Tibial nerve (tissue), 4 donors: Measurements from ENCODE around the gene GLRX5. TPM values are rescaled to one million over a fixed set of nuclear protein-coding genes. Genes with fewer than 3 reads are reported as not detected.

Source experiments
- DNase-seq, 2 donors: peaks; one replicate each; pipeline ENCODE4 v3.0.0-alpha.2; 2019; ENCODE audit warnings: low spot score in 2 of 2
- H3K27ac ChIP-seq, 4 donors: fragments of 200-600 bp; sonication (generic) in 3 of 4; one replicate each; pipeline ENCODE4 v1.5.1; 2017 to 2019; ENCODE audit warnings: mild to moderate bottlenecking in 1 of 4
- H3K27me3 ChIP-seq, 2 donors: fragments of 200-600 bp; sonication (generic) in 1 of 2; one replicate each; pipeline versions ENCODE4 v1.5.1 to v1.6.0; 2017 to 2019
- H3K36me3 ChIP-seq, 3 donors: fragments of 200-600 bp; sonication (generic); one replicate each; pipeline ENCODE4 v1.5.1; 2018 to 2019
- H3K4me1 ChIP-seq, 4 donors: fragments of 200-600 bp; sonication (generic) in 3 of 4; one replicate each; pipeline ENCODE4 v1.5.1; 2017 to 2019
- H3K4me3 ChIP-seq, 4 donors: fragments of 200-600 bp; sonication (generic) in 3 of 4; one replicate each; pipeline ENCODE4 v1.5.1; 2017 to 2019; ENCODE audit warnings: mild to moderate bottlenecking in 1 of 4, moderate library complexity in 1 of 4
- H3K9me3 ChIP-seq, 4 donors: fragments of 200-600 bp; sonication (generic) in 3 of 4; one replicate each; pipeline ENCODE4 v1.5.1; 2017 to 2019
- EP300 ChIP-seq, 2 donors: sonication (generic); formaldehyde crosslinking; IDR thresholded peaks; one replicate each; pipeline ENCODE4 v1.6.1; 2017; ENCODE audit warnings: antibody characterized with exemption in 2 of 2, mild to moderate bottlenecking in 1 of 2
- POLR2A ChIP-seq, 2 donors: fragments of 450-650 bp; IDR thresholded peaks; one replicate each; pipeline ENCODE4 v1.6.1; 2017; ENCODE audit warnings: antibody characterized with exemption in 2 of 2, mild to moderate bottlenecking in 2 of 2, moderate library complexity in 2 of 2
- WGBS, 2 donors: methylation state at CpG; one replicate each; pipeline ENCODE4 v1.1.5; 2018; 5-methylcytosine and 5-hydroxymethylcytosine counted together
- total RNA-seq, 4 donors: library from RNA; depleted of rRNA; stranded (reverse); fragments of >200 nt; gene quantifications; one replicate each; pipeline ENCODE4 v1.1.0, GENCODE V29; 2016
- TF ChIP-seq, protein P1 (sequence below), 5 experiments: fragments of 200-600 bp in 3 of 5; fragments of 450-650 bp in 2 of 5; sonication (generic) in 3 of 5; IDR thresholded peaks; one replicate each; pipeline ENCODE4 v1.5.1; 2016 to 2019; ENCODE audit warnings: antibody characterized with exemption in 5 of 5, mild to moderate bottlenecking in 3 of 5, moderate library complexity in 2 of 5

The GLRX5 gene
- total RNA-seq, 4 donors from 2014 or later = 26.4 to 44.7 (median 34.6) TPM

DNA sequence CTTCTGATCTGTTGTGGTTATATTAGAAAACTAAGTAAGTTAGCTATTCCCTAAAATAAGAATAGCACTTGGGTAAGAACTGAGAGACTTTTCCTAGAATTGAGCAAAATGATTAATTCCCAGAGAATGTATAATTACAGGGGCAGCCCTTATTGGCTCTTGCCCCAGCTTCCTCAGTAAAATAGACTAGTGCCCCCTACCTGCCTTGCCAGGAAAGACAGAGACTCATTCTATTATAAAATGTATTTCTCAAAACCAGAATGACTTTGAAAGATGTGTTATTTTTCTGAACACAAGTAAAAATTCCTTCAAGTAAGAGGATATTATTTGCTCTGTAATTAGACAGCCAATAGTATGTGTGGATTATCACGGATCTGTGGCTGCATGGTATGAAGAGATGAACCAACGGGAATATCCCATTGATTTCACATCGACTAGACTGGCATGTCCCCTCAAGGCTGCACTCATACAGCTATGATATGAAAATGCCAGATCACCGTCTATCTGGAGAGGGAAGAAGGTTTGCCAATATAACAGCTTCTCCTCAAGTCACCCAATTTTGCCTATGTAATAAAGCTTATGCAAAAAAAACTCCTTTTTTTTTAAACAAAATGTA, 7.4 kb upstream of the GLRX5 start:
- no peaks in the 10 kb centered on the region for H3K27me3 ChIP-seq
- no peaks in the 10 kb centered on the region for H3K9me3 ChIP-seq
- no peak overlapping the region for H3K4me3 ChIP-seq
- TF ChIP-seq POLR2A (IDR thresholded peaks at IDR 0.05) = no peak
- TF ChIP-seq, protein P1, sequence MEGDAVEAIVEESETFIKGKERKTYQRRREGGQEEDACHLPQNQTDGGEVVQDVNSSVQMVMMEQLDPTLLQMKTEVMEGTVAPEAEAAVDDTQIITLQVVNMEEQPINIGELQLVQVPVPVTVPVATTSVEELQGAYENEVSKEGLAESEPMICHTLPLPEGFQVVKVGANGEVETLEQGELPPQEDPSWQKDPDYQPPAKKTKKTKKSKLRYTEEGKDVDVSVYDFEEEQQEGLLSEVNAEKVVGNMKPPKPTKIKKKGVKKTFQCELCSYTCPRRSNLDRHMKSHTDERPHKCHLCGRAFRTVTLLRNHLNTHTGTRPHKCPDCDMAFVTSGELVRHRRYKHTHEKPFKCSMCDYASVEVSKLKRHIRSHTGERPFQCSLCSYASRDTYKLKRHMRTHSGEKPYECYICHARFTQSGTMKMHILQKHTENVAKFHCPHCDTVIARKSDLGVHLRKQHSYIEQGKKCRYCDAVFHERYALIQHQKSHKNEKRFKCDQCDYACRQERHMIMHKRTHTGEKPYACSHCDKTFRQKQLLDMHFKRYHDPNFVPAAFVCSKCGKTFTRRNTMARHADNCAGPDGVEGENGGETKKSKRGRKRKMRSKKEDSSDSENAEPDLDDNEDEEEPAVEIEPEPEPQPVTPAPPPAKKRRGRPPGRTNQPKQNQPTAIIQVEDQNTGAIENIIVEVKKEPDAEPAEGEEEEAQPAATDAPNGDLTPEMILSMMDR (IDR thresholded peaks at IDR 0.05) = peak; percentile 76 to 91 (median 89)
- TF ChIP-seq EP300 (IDR thresholded peaks at IDR 0.05) = peak; percentile 18 to 71
- peaks cover 0 to 85% (median 36%) of the 10 kb centered on the region in 4 donors for H3K4me1 ChIP-seq
- H3K36me3 ChIP-seq = peaks cover 0 to 11% (median 0%) of the 10 kb centered on the region in 3 donors
- 49 to 50% methylated on average over 4 of the region's 4 CpGs for WGBS, 2 donors
- DNase-seq = peak; percentile 72 to 91
- peak overlapping the region; percentile 61 to 92 (median 80) for H3K27ac ChIP-seq

DNA sequence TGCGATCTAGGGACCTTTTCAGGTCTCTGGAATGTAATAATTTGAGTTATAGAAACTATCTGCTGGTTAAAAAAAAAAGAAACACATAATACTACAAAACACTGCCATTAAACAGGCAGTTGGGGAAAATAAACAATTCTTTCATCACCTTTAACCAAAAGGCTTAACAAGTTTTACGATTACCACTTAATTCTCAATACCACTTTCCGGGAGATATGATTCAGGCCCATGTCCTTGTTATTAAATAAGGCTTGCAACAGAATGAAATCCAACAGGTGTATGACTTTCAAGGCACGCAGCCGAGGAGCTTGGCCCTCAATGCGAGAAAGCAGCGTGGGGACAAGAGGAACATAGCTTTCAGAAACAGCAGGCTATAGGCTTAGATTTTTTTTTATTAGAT, 5.6 kb upstream of the GLRX5 start:
- Histone ChIP-seq H3K27me3 (no peaks in the 10 kb centered on the region), H3K4me1 (peaks cover 0 to 85% (median 39%) of the 10 kb centered on the region in 4 donors), H3K4me3 (no peak overlapping the region), H3K27ac (peak overlapping the region in 1 of 4 donors; percentile 8), H3K9me3 (no peaks in the 10 kb centered on the region), H3K36me3 (peaks cover 0 to 11% (median 0%) of the 10 kb centered on the region in 3 donors)
- TF ChIP-seq EP300 (IDR thresholded peaks at IDR 0.05) (no peak), POLR2A (IDR thresholded peaks at IDR 0.05) (no peak)
- TF ChIP-seq, protein P1 (IDR thresholded peaks at IDR 0.05) = no peak
- 90 to 93% methylated on average over 7 of the region's 7 CpGs for WGBS, 2 donors
- no peak for DNase-seq

DNA sequence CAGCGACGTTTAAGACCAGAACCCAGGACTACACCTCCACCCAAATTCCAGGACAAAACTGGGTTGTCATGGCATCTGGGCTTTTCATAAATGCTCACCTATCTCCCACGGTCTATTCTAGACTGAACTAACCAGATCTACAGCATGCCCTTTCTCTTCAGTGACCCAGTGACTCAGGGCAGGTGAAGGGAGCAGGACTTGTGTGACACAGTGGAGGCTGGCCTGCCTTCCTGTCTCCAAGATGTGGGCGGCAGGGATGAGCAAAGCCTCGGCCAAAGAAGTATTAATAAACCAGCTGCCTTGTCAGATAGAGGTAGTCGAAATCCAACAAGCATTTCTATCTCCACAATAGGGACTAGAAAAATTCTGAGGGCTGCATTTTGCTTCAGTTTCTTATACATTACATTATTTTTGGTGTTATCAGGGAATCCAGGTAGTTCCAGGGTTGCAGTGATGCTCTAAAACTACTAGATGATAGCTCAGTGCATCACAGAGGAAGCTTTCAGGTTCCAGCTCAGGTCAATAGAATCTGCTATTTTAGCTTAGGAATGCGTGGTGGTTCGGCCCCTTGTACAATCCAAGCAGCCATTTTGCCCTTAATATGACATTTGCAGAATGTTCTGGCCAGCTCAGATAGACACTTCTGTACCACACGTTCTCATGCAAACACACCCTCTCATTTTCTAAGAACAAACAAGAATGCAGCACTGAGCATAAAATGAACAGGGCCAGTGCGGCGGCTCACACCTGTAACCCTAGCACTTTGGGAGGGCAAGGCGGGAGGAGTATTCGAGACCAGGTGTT, 4.2 kb upstream of the GLRX5 start:
- DNase-seq = no peak
- Histone ChIP-seq H3K9me3 (no peaks in the 10 kb centered on the region), H3K4me1 (peaks cover 0 to 75% (median 39%) of the 10 kb centered on the region in 4 donors), H3K27me3 (no peaks in the 10 kb centered on the region), H3K36me3 (peaks cover 0 to 11% (median 0%) of the 10 kb centered on the region in 3 donors), H3K27ac (peak overlapping the region in 2 of 4 donors; percentile 22 to 37), H3K4me3 (no peak overlapping the region)
- no peak for TF ChIP-seq EP300 (IDR thresholded peaks at IDR 0.05)
- TF ChIP-seq, protein P1 (IDR thresholded peaks at IDR 0.05) = no peak
- no peak for TF ChIP-seq POLR2A (IDR thresholded peaks at IDR 0.05)
- WGBS, 2 donors = 62 to 68% methylated on average over 13 of the region's 13 CpGs

DNA sequence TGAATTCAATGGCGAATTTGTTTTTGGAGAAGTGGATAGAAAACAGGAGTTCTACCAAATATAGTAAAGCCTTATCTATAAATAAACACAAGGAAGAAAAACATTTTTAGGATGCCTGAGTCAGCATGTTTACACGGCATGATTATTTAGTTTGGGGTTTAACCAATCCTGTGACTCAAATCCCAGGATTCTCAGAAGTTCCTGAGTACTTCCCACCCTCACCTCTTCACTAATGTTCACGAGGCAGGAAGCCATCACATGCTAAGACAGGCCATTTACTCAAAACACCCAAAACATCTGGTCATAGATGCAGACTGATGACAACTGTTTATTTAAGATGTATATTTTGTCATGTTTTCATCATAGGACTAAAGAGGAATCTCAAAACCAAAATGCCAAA, 3.4 kb upstream of the GLRX5 start:
- WGBS, 2 donors = 28 to 30% methylated on average over 3 of the region's 3 CpGs
- TF ChIP-seq, protein P1 (IDR thresholded peaks at IDR 0.05) = no peak
- TF ChIP-seq POLR2A (IDR thresholded peaks at IDR 0.05) (no peak), EP300 (IDR thresholded peaks at IDR 0.05) (no peak)
- Histone ChIP-seq H3K27me3 (no peaks in the 10 kb centered on the region), H3K36me3 (peaks cover 0 to 11% (median 0%) of the 10 kb centered on the region in 3 donors), H3K9me3 (no peaks in the 10 kb centered on the region), H3K27ac (peak overlapping the region in 2 of 4 donors; percentile 10 to 22), H3K4me1 (peaks cover 0 to 75% (median 42%) of the 10 kb centered on the region in 4 donors), H3K4me3 (no peak overlapping the region)
- DNase-seq = no peak

DNA sequence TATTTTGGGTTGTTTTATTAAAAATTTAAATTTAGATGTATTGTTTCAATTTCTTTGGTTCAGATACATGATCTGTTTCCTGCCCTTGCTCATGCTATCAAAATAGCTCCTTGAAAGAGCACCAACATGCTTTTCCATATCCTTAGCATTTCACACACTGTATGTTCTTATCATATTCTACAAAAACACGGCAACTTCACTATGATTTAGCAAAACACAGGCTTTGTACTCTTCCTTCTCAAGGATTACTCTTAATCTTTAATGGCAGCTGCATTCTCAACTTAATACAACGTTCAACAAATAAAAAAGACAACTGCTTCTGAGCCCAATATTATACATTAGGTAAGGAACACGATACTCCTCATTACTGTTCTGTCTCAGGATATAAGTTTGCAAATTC, 2.9 kb upstream of the GLRX5 start:
- DNase-seq = no peak
- no peaks in the 10 kb centered on the region for H3K27me3 ChIP-seq
- no peak overlapping the region for H3K4me3 ChIP-seq
- peak overlapping the region in 2 of 4 donors; percentile 4 to 10 for H3K27ac ChIP-seq
- no peak for TF ChIP-seq EP300 (IDR thresholded peaks at IDR 0.05)
- TF ChIP-seq POLR2A (IDR thresholded peaks at IDR 0.05) = no peak
- TF ChIP-seq, protein P1 (IDR thresholded peaks at IDR 0.05) = no peak
- 50 to 52% methylated on average over 3 of the region's 3 CpGs for WGBS, 2 donors
- peaks cover 0 to 75% (median 42%) of the 10 kb centered on the region in 4 donors for H3K4me1 ChIP-seq
- H3K9me3 ChIP-seq = no peaks in the 10 kb centered on the region
- H3K36me3 ChIP-seq = peaks cover 0 to 11% (median 0%) of the 10 kb centered on the region in 3 donors
